Mucosa of rectum (tissue), 2 donors: ENCODE data around the gene XPC.

ENCODE experiments used
- H3K27ac ChIP-seq, 2 donors: one replicate each; pipeline ENCODE4 v1.7.0; 2013; ENCODE audit warnings: inconsistent platforms in 2 of 2, low read depth in 2 of 2, low read length in 2 of 2
- H3K27me3 ChIP-seq, 2 donors: one replicate each; pipeline ENCODE4 v1.7.0; 2013; ENCODE audit warnings: low read length in 2 of 2; ENCODE audit not compliant: control insufficient read depth in 2 of 2, insufficient read depth in 2 of 2
- H3K36me3 ChIP-seq, 2 donors: one replicate each; pipeline ENCODE4 v1.7.0; 2013; ENCODE audit warnings: low read length in 2 of 2; ENCODE audit not compliant: control insufficient read depth in 2 of 2, insufficient read depth in 2 of 2
- H3K4me1 ChIP-seq, 2 donors: one replicate each; pipeline ENCODE4 v1.7.0; 2013; ENCODE audit warnings: low read length in 2 of 2, mild to moderate bottlenecking in 1 of 2; ENCODE audit not compliant: control insufficient read depth in 2 of 2, insufficient read depth in 2 of 2
- H3K4me3 ChIP-seq, 2 donors: one replicate each; pipeline ENCODE4 v1.7.0; 2013; ENCODE audit warnings: low read length in 2 of 2
- H3K9ac ChIP-seq, 2 donors: one replicate each; pipeline ENCODE4 v1.7.0; 2013; ENCODE audit warnings: low read length in 2 of 2, low read depth in 1 of 2, mild to moderate bottlenecking in 1 of 2
- H3K9me3 ChIP-seq, 2 donors: one replicate each; pipeline ENCODE4 v1.7.0; 2013; ENCODE audit warnings: low read length in 2 of 2; ENCODE audit not compliant: control insufficient read depth in 2 of 2
- donor health status: healthy.
- donor health status: Normal muscosa, but diverticular disease.

XPC gene

GRCh38 chr3:14158370-14158769, 20.0 kb downstream of the XPC start:
- Histone ChIP-seq H3K9me3 (peaks cover 3% of the 10 kb centered on the region in 2 donors), H3K27ac (no peak overlapping the region), H3K36me3 (peaks cover 72 to 77% of the 10 kb centered on the region in 2 donors), H3K27me3 (no peaks in the 10 kb centered on the region), H3K9ac (no peak overlapping the region), H3K4me1 (no peaks in the 10 kb centered on the region), H3K4me3 (no peak overlapping the region)

- H3K27me3 ChIP-seq, result no peaks in the 10 kb centered on the region
- H3K4me1 ChIP-seq, result no peaks in the 10 kb centered on the region
- no peak overlapping the region for H3K4me3 ChIP-seq
- H3K9ac ChIP-seq, result no peak overlapping the region
- no peak overlapping the region for H3K27ac ChIP-seq
- H3K36me3 ChIP-seq, result peaks cover 68 to 76% of the 10 kb centered on the region in 2 donors
- peaks cover 3% of the 10 kb centered on the region in 2 donors for H3K9me3 ChIP-seq
These were observed 20.4 kb downstream of the XPC start for GRCh38 chr3:14157951-14158350.

GRCh38 chr3:14156843-14157561, 21.4 kb downstream of the XPC start:
- Histone ChIP-seq H3K9me3 (peaks cover 0 to 3% of the 10 kb centered on the region in 2 donors), H3K27me3 (no peaks in the 10 kb centered on the region), H3K4me3 (no peak overlapping the region), H3K4me1 (no peaks in the 10 kb centered on the region), H3K9ac (no peak overlapping the region), H3K36me3 (peaks cover 64 to 76% of the 10 kb centered on the region in 2 donors), H3K27ac (no peak overlapping the region)

GRCh38 chr3:14156201-14156600, 22.2 kb downstream of the XPC start:
- H3K4me3 ChIP-seq, result no peak overlapping the region
- no peak overlapping the region for H3K27ac ChIP-seq
- H3K9ac ChIP-seq, result no peak overlapping the region
- no peaks in the 10 kb centered on the region for H3K27me3 ChIP-seq
- H3K9me3 ChIP-seq, result no peaks in the 10 kb centered on the region
- no peaks in the 10 kb centered on the region for H3K4me1 ChIP-seq
- peaks cover 66 to 72% of the 10 kb centered on the region in 2 donors for H3K36me3 ChIP-seq

GRCh38 chr3:14154895-14155440, 23.4 kb downstream of the XPC start:
- no peak overlapping the region for H3K4me3 ChIP-seq
- H3K36me3 ChIP-seq, result peaks cover 58 to 62% of the 10 kb centered on the region in 2 donors
- H3K4me1 ChIP-seq, result no peaks in the 10 kb centered on the region
- no peaks in the 10 kb centered on the region for H3K9me3 ChIP-seq
- no peak overlapping the region for H3K9ac ChIP-seq
- no peak overlapping the region for H3K27ac ChIP-seq
- no peaks in the 10 kb centered on the region for H3K27me3 ChIP-seq

- Histone ChIP-seq H3K36me3 (peaks cover 54 to 57% of the 10 kb centered on the region in 2 donors), H3K4me3 (no peak overlapping the region), H3K27me3 (no peaks in the 10 kb centered on the region), H3K9ac (no peak overlapping the region), H3K4me1 (no peaks in the 10 kb centered on the region), H3K27ac (no peak overlapping the region), H3K9me3 (no peaks in the 10 kb centered on the region)
These were observed 24.1 kb downstream of the XPC start for GRCh38 chr3:14154276-14154675.

- no peak overlapping the region for H3K4me3 ChIP-seq
- H3K9ac ChIP-seq, result no peak overlapping the region
- H3K27me3 ChIP-seq, result no peaks in the 10 kb centered on the region
- no peaks in the 10 kb centered on the region for H3K4me1 ChIP-seq
- H3K9me3 ChIP-seq, result no peaks in the 10 kb centered on the region
- H3K36me3 ChIP-seq, result peaks cover 48 to 52% of the 10 kb centered on the region in 2 donors
- H3K27ac ChIP-seq, result no peak overlapping the region
These were observed 24.7 kb downstream of the XPC start for GRCh38 chr3:14153663-14154062.

GRCh38 chr3:14152963-14153355, 25.4 kb downstream of the XPC start:
- H3K4me3 ChIP-seq, result no peak overlapping the region
- H3K36me3 ChIP-seq, result peaks cover 46 to 48% of the 10 kb centered on the region in 2 donors
- no peak overlapping the region for H3K9ac ChIP-seq
- no peaks in the 10 kb centered on the region for H3K9me3 ChIP-seq
- H3K27me3 ChIP-seq, result no peaks in the 10 kb centered on the region
- H3K4me1 ChIP-seq, result no peaks in the 10 kb centered on the region
- no peak overlapping the region for H3K27ac ChIP-seq

GRCh38 chr3:14152233-14152962, 26.0 kb downstream of the XPC start:
- H3K27me3 ChIP-seq, result no peaks in the 10 kb centered on the region
- H3K4me3 ChIP-seq, result no peak overlapping the region
- H3K9me3 ChIP-seq, result no peaks in the 10 kb centered on the region
- no peaks in the 10 kb centered on the region for H3K4me1 ChIP-seq
- H3K36me3 ChIP-seq, result peaks cover 43 to 47% of the 10 kb centered on the region in 2 donors
- H3K27ac ChIP-seq, result no peak overlapping the region
- H3K9ac ChIP-seq, result no peak overlapping the region

GRCh38 chr3:14151471-14152083, 26.8 kb downstream of the XPC start:
- Histone ChIP-seq H3K27ac (no peak overlapping the region), H3K4me1 (no peaks in the 10 kb centered on the region), H3K9ac (no peak overlapping the region), H3K27me3 (no peaks in the 10 kb centered on the region), H3K9me3 (no peaks in the 10 kb centered on the region), H3K4me3 (no peak overlapping the region), H3K36me3 (peaks cover 43 to 46% of the 10 kb centered on the region in 2 donors)
